GM12872 (cell line): ENCODE results near the gene TMEM222.

Experiments used
- CTCF ChIP-seq: IDR thresholded peaks from 3 replicates; pipeline ENCODE4 v1.5.1; 2011; ENCODE audit warnings: low read depth, mild to moderate bottlenecking, low read length, moderate library complexity; ENCODE audit not compliant: insufficient read depth

TMEM222 gene

GRCh38 chr1:27339213-27339612 lies 17.2 kb downstream of the TMEM222 start:
- no peak for TF ChIP-seq CTCF

GRCh38 chr1:27341525-27342252 lies 19.7 kb downstream of the TMEM222 start, which contains the start of gene SYTL1:
Gene SYTL1, plus strand, starts transcription at chr1:27342022. Its CDS starts 3,313 bp downstream, at chr1:27345335.
- TF ChIP-seq CTCF = no peak

GRCh38 chr1:27342391-27342777 lies 20.4 kb downstream of the TMEM222 start:
- TF ChIP-seq CTCF = no peak

- TF ChIP-seq CTCF = no peak
These were observed 21.0 kb downstream of the TMEM222 start for GRCh38 chr1:27342778-27343638.

- no peak for TF ChIP-seq CTCF
These were observed 21.7 kb downstream of the TMEM222 start for GRCh38 chr1:27343639-27344025.

- no peak for TF ChIP-seq CTCF
These were observed 23.3 kb downstream of the TMEM222 start for GRCh38 chr1:27345272-27345671.

- TF ChIP-seq CTCF = no peak
These were observed 24.4 kb downstream of the TMEM222 start for GRCh38 chr1:27346357-27346756.
